AG09319 (cell line): ENCODE results near the gene PRDM16.

Source experiments
- DNase-seq: peaks from one replicate; pipeline ENCODE4 v3.0.0-alpha.2; 2010; ENCODE audit warnings: low read depth; ENCODE audit errors: extremely low read depth
- CTCF ChIP-seq: IDR thresholded peaks from 2 replicates; pipeline ENCODE4 v1.5.1; 2011; ENCODE audit warnings: low read depth, mild to moderate bottlenecking, inconsistent platforms, low read length, moderate library complexity

Gene PRDM16

GRCh38 chr1:3415260-3416090, 346.5 kb downstream of the PRDM16 start:
- no peak for TF ChIP-seq CTCF
- no peak for DNase-seq

- TF ChIP-seq CTCF, result peak; percentile 3; the same call in 1 of the 2 replicates
- no peak for DNase-seq
These were observed 348.2 kb downstream of the PRDM16 start for GRCh38 chr1:3417082-3417739.

GRCh38 chr1:3417934-3418333, 348.9 kb downstream of the PRDM16 start:
- no peak for TF ChIP-seq CTCF
- DNase-seq, result no peak

- no peak for TF ChIP-seq CTCF
These were observed 349.6 kb downstream of the PRDM16 start for GRCh38 chr1:3418600-3418999.

GRCh38 chr1:3419415-3420204, 350.6 kb downstream of the PRDM16 start:
- TF ChIP-seq CTCF, result no peak
- DNase-seq, result no peak

More at GRCh38 chr1:3418600-3418999, 349.6 kb downstream of the PRDM16 start:
- no peak for DNase-seq

- TF ChIP-seq CTCF, result no peak
These were observed 351.4 kb downstream of the PRDM16 start for GRCh38 chr1:3420218-3420951.

More at GRCh38 chr1:3420218-3420951, 351.4 kb downstream of the PRDM16 start:
- DNase-seq, result no peak
